ENCODE data around the gene KCNH1. TPM values are rescaled to one million over a fixed set of nuclear protein-coding genes. Genes with fewer than 3 reads are reported as not detected.

KCNH1 gene
- total and polyA plus RNA-seq, 9 donors, result 0.11 to 0.46 TPM; not detected in 7

DNA sequence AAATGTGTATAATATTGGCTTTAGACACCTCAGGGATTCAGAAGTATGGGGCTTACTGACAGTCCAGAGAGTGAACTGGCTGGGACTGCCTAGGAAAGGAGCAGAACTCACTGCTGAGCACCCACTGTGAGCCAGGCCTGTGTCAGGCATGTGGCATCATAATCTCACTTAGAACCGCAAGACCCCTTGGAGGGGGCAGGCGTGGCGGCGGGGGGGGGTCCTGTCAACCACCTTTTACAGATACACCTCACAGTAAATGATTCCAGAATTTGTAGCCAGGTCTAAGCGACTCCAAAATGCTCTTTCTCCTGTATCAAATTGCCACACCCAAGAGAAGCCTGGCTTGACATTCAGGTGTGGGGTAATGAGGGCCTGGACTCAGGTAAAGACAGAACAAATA, 235.5 kb downstream of the KCNH1 start:
- Histone ChIP-seq H3K27me3 (no peaks in the 10 kb centered on the region), H3K27ac (no peak overlapping the region), H3K36me3 (no peaks in the 10 kb centered on the region), H3K9me3 (no peaks in the 10 kb centered on the region), H3K4me1 (ENCODE audit: insufficient read depth) (no peaks in the 10 kb centered on the region), H3K4me3 (no peak overlapping the region)
- intact Hi-C loops (cut with DNase I), result no loop called here
- whole genome bisulfite sequencing, 3 donors, result 77 to 88% (median 82%) methylated on average over 5 of the region's 5 CpGs
- TF ChIP-seq, protein P1, sequence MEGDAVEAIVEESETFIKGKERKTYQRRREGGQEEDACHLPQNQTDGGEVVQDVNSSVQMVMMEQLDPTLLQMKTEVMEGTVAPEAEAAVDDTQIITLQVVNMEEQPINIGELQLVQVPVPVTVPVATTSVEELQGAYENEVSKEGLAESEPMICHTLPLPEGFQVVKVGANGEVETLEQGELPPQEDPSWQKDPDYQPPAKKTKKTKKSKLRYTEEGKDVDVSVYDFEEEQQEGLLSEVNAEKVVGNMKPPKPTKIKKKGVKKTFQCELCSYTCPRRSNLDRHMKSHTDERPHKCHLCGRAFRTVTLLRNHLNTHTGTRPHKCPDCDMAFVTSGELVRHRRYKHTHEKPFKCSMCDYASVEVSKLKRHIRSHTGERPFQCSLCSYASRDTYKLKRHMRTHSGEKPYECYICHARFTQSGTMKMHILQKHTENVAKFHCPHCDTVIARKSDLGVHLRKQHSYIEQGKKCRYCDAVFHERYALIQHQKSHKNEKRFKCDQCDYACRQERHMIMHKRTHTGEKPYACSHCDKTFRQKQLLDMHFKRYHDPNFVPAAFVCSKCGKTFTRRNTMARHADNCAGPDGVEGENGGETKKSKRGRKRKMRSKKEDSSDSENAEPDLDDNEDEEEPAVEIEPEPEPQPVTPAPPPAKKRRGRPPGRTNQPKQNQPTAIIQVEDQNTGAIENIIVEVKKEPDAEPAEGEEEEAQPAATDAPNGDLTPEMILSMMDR (IDR thresholded peaks at IDR 0.05), result no peak
- TF ChIP-seq POLR2A (IDR thresholded peaks at IDR 0.05), result no peak
- no peak for TF ChIP-seq EP300 (IDR thresholded peaks at IDR 0.05)
- DNase-seq, result no peak

DNA sequence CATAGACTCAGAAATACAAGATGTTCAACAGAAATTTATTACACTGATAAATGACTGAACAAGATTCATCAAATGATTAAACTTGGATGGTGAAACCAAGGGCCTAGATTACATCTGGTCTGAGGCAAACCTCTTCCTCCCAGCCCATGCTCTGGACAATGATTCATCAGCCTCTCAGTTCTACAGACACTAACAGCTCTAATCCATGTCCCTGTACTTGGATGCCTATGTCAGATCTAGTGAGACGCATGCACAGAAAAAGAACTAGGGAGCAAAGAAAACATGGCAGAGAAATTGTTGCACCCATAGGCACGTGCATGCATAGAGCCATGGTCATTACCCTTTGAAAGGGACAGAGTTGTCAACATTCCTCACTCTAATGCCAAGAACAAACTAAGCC, 250.1 kb downstream of the KCNH1 start:
- Histone ChIP-seq H3K9me3 (no peaks in the 10 kb centered on the region), H3K27me3 (no peaks in the 10 kb centered on the region), H3K36me3 (no peaks in the 10 kb centered on the region), H3K4me3 (no peak overlapping the region), H3K4me1 (ENCODE audit: insufficient read depth) (no peaks in the 10 kb centered on the region), H3K27ac (no peak overlapping the region)
- TF ChIP-seq POLR2A (IDR thresholded peaks at IDR 0.05), result no peak
- TF ChIP-seq, protein P1 (IDR thresholded peaks at IDR 0.05), result no peak
- no peak for TF ChIP-seq EP300 (IDR thresholded peaks at IDR 0.05)
- intact Hi-C loops (cut with DNase I), result no loop called here
- 66 to 70% (median 68%) methylated on average over 2 of the region's 2 CpGs for WGBS, 3 donors
- DNase-seq, result no peak

DNA sequence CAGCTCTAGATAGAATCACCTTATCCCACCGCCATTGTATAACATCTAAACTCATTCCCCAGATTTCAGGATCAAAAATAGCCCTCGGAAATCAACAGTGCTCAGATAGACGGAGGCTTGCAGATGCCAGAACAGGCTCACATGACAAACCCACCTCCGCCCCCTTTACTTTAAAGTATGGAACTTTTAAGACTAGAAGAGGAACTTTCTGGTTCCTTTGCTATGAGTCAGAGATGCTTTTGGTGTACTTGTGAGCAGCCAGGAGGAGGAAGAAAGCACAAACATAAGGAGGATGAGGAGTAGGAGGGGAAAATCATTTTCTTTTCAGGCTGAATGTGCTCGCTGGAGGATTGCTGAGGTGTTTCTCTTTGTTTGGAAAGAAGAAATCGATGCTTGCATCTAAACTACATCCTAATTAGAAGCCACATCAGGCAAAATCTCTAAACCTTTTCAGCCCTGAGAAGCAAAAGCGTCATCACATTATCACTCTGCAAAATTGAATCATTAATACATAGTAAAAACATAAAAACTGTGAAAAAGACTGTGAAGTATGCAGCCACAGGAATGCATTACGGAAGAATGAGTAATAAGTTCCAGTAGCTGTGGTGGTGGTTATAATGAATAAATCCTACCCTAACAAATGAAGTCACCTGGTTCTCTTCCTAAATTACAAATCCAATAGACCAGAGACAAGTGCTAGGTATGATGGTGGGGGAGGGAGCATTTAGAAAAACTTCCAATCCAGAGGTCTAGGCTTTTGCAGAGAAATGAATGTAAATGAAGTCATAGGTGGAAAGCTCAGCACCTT, 251.3 kb downstream of the KCNH1 start:
- no peak overlapping the region for H3K27ac ChIP-seq
- WGBS, 3 donors, result 68 to 76% (median 68%) methylated on average over 8 of the region's 8 CpGs

DNA sequence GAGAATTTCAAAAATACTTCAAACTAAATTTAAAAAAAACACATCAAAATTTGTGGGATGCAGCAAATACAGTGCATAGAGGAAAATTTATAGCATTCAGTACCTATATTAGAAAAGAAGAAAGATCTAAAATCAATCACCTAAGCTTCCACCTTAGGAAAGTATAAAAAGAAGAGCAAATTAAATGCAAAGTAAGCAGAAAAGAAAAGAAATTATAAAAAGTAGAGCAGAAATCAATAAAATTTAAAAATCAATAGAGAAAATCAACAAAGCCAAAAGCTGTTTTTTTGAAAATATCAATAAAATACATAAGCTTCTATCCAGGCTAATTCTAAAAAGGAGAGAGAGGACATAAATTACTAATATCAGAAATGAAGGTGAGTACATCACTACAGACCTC, 255.4 kb downstream of the KCNH1 start:
- Histone ChIP-seq H3K9me3 (no peaks in the 10 kb centered on the region), H3K4me1 (ENCODE audit: insufficient read depth) (no peaks in the 10 kb centered on the region), H3K4me3 (no peak overlapping the region), H3K27ac (no peak overlapping the region), H3K27me3 (no peaks in the 10 kb centered on the region), H3K36me3 (no peaks in the 10 kb centered on the region)
- TF ChIP-seq EP300 (IDR thresholded peaks at IDR 0.05), result no peak
- no peak for TF ChIP-seq POLR2A (IDR thresholded peaks at IDR 0.05)
- TF ChIP-seq, protein P1 (IDR thresholded peaks at IDR 0.05), result no peak
- no peak for DNase-seq
- intact Hi-C loops (cut with DNase I), result no loop called here

More for the DNA sequence above, 251.3 kb downstream of the KCNH1 start:
- Histone ChIP-seq H3K36me3 (no peaks in the 10 kb centered on the region), H3K27me3 (no peaks in the 10 kb centered on the region), H3K4me1 (ENCODE audit: insufficient read depth) (no peaks in the 10 kb centered on the region), H3K9me3 (no peaks in the 10 kb centered on the region), H3K4me3 (no peak overlapping the region)
- intact Hi-C loops (cut with DNase I), result no loop called here
- no peak for DNase-seq
- TF ChIP-seq POLR2A (IDR thresholded peaks at IDR 0.05) (no peak), EP300 (IDR thresholded peaks at IDR 0.05) (no peak)
- TF ChIP-seq, protein P1 (IDR thresholded peaks at IDR 0.05), result no peak
